NCI-H524 (cell line): ENCODE measurements around the gene HSPA1A.

ENCODE experiments used
- DNase-seq, 2 experiments: peaks; one replicate each; lab custom pipeline; 2025; lab: John Stamatoyannopoulos, UW

HSPA1A gene

DNA sequence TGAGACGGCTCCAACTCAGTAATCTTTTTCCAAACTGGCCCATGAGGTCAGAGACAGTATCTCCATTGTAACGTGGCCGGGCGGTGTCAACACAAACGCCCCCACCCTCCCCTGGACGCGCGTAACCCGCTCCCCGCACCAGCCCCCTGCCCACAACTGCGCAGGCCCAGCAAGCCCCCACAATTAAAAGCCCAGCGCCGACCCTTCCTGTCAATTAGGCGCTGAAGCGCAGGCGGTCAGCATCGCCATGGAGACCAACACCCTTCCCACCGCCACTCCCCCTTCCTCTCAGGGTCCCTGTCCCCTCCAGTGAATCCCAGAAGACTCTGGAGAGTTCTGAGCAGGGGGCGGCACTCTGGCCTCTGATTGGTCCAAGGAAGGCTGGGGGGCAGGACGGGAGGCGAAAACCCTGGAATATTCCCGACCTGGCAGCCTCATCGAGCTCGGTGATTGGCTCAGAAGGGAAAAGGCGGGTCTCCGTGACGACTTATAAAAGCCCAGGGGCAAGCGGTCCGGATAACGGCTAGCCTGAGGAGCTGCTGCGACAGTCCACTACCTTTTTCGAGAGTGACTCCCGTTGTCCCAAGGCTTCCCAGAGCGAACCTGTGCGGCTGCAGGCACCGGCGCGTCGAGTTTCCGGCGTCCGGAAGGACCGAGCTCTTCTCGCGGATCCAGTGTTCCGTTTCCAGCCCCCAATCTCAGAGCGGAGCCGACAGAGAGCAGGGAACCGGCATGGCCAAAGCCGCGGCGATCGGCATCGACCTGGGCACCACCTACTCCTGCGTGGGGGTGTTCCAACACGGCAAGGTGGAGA is at the start of gene HSPA1A, which contains the start of gene HSPA1L:
TSS of gene HSPA1A (plus strand) at position 519 of the 814 bp plus-strand sequence. CDS start at position 733, 214 bp downstream.
TSS of gene HSPA1L (minus strand) at position 259 of the 814 bp plus-strand sequence. CDS start 3,311 bp downstream, outside the sequence.
- DNase-seq: peak; percentile 97

DNA sequence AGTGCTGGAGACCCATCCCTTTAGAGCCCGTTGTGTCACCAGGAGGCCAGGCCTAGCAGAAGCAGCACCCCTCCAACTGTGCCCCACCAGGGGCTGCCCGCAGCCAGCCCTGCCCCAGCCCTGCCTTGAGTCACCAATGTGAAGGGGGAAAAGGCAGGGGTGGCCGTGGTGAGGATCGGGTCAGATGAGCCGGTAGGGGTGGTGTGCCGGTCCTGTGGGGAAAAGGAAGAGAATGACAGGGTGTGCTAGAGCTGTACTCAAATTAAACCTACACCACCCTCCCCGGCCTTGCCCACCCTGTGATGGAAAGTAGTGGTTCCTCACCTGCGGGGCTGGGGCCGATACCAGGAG is 49.8 kb upstream of the HSPA1A start:
- DNase-seq: no peak

DNA sequence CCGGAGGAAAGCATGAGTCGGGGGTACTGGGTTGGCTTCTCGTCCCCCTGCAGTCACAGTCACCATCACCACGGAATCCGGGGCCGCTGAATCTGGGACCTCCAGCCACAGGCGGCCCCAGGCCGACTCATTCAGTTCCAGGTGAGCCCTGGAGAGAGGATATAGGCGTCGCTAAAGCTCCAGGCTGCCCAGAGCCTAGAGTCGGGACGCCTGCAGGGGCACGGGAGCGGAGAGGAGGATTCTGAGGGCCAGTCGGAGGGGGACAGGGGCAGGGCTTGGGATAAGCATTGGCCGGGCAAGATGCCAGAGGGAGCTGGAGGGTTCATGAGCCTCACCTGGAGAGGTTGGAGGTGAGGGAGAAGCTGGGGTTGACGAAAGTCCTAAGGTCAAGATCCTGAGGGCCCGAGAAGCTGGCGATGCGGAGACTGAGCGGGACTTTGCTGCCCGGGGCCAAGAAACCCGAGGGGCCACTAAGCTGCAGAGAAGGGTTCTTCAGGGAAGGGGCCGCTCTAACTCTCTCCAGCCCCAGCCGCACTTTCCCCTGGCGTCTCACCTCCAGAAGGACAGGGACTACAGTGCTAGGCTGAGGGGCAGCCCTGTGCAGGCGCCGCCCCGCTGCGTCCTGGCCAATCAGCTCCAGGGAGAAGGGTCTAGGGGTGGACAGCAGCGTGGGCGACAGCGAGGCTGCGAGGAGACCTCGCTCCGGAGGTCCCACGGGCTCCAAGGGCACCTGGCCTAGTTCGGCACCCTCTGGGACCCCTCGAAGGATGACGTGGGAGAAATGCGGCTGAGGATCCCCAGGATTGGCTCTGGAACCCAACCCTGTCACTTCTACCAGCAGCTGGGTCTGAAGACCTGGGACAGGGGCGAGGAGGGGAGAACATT is 49.2 kb upstream of the HSPA1A start:
- DNase-seq: no peak

DNA sequence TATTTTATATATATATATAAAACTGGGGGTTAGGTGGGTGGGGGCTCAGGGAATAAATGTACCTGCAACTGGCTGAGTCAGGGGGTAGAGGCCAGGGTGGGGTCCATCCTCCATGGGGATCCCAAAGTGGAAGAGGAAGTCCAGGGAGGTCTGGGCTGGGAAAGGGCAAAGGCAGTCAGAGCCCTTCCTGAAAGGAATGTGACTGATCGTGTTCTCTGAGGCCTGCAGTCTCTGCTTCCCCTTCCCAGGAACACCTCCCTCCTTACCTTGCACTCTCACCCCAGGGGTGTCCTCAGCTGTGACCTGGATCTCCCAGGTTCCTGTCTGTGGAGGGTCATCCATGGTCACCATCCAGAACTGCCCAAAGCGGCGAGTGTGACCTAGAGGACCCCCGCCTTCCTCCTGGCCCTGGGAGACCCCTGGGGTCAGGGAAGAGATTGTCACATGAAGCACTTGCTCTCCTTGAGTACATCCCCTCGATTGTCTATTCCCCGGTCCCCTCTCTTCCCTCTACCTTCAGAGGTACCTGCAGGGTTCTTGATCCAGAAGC is 48.2 kb upstream of the HSPA1A start:
- no peak for DNase-seq

DNA sequence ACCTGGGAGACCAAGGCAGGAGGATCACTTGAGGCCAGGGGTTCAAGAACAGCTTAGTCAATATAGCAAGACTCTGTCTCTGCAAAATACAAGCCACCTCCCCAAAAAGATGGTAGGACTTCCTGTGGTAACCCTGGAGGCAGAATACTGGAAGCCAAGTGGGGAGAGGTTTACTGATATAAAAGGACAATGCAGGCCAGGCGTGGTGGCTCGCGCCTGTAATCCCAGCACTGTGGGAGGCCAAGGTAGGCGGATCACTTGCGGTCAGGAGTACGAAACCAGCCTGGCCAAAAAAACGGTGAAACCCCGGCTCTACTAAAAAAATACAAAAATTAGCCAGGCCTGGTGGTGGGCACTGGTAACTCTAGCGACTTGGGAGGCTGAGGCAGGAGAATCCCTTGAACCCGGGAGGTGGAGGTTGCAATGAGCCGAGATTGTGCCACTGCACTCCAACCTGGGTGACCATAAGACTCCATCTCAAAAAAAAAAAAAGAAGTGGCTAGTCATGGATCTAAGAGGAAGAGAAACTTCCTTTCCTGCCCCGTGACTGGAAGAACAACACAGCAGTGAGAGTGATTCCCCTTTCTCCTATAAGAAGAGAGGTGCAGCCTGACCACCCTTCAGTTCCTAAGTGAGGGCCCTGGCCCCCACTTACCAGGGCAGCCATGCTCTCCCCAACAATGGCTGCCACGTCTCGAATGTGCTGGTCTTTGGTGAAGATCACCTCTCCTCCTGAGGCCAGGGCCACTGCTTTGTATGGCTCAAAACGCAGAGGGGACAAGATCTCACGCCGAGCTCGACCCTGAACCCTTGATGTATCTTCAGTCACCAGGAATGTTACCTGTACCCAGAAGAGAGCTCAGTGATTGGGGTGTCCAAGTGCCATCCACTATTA is 46.7 kb upstream of the HSPA1A start:
- DNase-seq: no peak

DNA sequence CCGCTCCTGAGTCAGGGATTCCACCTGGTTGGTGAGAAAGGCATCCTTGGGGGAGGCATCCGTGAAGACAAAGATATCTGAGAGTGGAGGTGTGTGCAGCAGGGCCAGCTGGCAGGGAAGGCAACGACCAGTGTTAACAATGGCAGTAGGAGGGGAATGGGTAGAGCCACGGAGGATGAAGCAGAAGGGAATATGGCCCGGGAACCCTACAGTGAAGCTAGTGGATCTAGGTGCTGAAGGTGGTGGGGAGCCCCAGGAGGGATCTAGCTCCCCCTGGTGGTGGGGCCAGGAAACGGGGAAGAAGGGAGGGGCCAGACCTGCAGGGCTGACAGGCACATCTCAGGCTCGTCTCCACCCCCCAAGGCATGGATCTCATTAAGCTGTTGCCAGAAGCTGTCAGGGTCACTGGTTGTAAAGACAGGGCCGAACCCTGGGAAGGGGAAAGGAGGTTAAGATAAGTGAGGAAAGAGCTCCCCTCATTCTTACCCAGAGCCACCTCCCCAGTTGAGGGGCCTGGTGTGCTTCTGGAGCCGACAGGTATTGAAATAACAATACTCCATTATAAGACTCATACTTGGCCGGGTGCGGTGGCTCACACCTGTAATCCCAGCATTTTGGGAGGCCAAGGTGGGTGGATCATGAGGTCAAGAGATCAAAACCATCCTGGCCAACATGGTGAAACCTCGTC is 45.5 kb upstream of the HSPA1A start:
- DNase-seq: peak in 1 of 2 experiments; percentile 25

DNA sequence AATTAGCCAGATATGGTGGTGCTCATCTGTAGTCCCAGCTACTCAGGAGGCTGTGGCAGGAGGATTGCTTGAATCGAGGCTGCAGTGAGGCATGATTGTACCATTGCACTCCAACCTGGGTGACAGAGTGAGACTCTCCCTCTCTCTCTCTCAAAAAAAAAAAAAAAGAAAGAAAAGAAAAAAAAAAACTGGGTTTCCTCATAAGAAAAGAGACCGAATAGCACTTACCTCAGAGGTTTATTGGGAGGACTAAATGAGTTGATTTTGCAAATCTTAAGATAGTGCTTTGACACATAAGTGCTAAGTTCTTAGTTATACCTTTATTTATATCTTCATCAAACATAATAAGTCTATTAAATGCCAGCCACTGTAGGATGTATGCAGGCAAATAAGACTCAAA is 44.5 kb upstream of the HSPA1A start:
- no peak for DNase-seq

DNA sequence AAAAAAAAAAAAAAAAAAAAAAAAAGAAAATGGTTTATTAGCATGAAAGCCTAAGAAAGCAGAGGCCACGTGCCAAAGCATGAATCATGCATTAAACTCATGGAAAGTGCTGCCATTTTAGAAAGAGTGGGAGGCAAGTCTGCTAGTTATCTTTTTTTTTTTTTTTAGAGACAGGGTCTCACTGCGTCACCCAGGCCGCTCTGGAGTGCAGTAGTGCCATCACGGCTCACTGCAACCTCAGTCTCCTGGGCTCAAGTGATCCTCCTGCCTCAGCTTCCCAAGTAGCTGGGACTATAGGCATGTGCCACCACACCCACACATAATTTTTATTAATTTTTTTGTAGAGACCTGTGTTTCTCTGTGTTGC is 43.4 kb upstream of the HSPA1A start:
- DNase-seq: no peak

DNA sequence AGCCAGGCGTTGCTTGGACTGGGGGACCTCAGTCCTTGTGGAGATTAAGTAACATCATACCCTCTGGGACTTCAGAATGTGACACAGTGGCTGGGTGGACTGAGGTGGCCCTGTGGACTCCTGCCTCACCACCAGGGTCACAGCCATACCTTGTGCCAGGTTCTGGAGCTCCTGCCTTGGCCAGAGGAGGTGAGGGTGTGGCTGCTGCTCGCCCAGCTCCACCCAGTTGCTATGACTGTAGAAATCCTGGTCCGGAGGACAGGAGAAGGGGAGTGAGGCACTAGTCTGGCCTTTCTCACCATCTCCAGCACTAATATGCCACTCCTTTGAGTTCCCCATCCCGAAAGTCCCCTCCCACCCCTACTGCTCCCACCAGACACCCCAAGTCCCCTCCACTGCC is 40.2 kb upstream of the HSPA1A start:
- no peak for DNase-seq

DNA sequence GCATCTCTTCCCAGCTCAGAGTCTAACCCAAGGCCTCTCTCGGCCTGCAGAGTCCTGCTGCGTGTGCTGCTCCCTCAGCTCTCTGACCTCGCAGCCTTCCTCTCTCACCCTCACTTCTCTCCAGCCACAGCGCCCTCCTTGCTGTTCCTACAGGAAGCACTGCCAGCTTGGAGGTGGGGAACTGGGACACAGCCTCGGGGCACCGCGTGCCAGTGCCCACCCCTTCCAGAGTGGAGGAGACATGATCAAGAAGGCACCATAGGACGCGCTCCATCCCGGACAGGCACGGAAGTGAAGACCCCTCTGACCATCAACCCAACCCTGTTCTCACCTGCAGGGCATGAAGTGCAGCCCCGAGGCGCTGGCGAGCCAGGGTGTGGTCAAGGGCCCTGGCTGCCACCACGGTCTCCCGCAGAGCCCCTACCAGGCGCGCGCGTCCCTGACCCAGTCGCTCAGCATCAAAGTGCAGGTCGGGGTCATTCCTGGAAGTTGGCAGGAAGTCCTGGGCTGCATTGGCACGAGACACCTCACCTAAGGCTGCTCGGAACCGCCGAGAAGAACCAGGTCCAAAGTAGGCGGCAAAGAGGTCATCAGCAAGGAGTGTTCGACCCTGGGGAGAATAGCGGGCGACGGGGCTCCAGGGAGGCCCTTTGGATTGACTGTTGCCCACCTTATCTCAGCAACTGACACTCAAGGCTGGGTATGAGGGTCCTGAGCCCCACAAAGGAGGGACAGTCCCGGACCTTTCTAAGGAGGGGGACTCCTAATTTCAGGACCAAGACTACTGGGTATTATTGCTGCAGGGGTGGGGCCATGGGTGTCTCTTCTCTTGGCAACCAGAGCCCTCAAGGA is 39.5 kb upstream of the HSPA1A start:
- DNase-seq: no peak

DNA sequence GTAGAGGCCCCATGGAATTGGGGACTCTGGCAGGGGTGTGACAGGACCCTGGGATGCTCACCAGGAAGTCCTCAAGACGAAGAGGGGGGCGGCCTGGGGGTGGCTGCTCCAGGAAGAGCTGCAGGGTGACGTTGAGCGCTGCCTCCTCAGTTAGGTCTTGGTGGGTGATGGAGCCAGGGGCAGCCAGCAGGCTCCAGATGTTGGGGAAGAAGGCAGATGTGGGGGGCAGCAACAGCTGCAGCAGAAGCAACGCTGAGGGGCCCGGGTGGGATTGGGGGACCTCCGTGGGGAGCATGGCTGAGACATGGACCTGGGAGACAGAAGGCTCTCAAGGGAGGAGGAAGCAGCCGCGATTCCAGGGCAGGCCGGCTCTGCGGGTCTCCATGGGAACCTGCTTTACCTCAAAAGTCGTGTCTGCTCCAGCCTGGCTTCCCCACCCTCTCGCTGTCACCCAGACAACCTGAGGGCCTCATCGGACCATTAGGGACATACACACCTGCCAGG is 38.8 kb upstream of the HSPA1A start:
- no peak for DNase-seq

DNA sequence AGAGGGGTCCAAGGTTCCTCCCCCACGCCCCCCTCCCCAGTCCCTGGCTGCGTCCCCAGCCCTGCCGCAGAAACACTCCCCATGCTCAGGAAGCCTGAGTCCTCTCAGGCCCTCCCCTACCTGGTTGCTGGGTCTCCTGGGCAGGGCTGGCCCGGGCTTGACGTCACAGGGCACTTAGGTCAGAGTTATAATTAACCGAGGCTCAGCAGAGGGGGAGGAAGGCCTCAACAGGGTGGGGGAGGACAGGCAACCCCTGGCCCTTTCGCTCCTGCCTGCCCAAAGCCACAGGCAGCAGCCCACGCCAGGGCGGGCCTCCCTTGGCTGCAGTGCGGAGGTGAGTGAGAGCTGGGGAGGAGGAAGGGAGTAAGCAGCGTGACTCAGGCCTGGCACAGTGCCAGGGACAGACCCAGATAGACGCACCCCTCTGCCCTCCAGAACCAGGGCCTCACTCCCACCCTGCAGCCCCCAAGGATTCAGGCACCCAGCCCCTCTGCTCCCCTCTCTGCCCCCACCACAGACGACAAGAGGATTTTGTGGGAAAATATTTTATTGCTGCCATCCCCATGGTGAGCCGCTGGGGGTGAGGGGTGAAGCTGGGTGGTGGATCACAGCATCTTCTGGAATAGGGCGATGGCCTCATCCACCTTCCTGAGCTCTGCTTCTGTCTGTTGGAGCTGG is 38.2 kb upstream of the HSPA1A start, which contains the start of gene VWA7:
TSS of gene VWA7 (minus strand) at position 340 of the 678 bp plus-strand sequence. CDS start 549 bp downstream, outside the sequence.
- DNase-seq: peak in 1 of 2 experiments; percentile 31

DNA sequence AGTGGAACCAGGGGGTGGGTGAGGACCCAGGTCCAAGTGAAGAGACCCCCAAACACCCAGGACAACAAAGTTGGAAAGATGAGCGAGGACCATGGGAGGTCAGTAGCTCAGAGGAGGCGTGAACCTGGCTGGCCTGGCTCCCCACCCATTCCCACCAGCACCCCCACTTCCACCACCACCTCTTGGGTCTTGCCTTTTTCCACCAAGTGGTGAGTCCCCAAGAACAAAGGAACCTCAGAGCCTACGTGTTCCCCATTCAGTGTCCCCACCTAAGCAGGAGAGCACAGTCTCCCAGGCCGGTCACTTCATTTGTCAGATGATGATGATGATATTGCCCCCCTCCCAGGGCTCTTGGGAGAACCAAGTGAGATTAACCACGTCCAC is 37.7 kb upstream of the HSPA1A start:
- DNase-seq: no peak

DNA sequence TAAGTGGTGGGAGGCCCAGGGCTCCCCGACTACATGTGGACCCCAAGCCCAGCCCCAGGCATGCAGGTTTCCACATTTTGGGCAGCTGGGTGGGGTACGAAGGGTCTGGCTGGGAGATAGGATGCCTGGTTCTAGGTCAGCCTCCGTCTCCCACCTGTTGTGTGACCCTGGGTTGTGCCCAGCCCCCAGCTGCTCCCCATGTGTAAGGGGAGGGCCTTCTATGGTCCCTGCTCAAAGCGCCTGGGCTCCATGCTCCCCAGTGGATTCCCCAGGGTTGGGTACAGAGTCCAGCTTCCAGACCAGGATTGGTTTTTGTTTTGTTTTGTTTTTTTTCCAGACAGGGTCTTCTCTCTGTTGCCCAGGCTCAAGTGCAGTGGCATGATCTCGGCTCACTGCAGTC is 37.1 kb upstream of the HSPA1A start:
- DNase-seq: no peak

DNA sequence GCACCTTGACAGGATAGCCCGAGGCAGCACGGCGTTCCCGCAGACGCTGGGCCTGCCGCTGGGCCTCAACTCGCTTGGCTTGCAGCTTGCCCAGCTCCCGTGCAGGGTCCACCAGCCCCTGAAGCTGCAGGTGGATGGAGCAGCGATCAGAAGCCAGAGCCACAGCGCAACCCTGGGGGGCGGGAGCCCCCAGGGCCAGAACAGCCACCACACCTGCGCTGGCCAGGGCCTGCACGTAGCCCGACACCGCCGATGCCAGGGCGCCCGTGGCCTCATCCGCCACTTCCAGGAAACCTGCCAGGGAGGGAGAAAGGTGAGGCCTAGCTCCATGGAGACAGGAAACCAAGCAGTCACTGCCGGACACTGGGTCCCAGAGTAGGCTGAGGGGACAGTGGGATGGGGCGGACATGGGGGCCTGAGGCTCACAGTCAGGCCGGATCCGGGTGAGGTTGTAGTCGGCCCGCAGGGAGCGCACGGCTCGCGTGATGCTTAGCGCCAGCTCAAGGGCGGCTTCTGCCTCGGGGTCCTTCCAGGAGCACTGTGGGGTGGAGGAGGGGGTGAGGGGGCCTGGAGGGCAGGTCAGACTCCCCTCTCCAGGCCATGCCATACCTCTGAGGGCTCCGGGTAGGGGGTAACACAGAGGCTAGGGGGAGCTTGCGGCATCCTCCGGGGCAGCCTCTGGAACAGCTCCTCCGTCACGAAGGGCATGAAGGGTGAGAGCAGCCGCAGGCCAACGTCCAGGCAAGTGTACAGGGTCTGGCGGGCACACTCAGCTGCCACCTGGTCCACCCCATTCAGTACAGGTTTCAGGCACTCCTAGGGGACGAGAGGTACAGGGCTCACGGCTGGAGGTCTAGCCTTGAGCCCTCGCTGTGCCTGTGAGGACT is 36.1 kb upstream of the HSPA1A start:
- DNase-seq: no peak

DNA sequence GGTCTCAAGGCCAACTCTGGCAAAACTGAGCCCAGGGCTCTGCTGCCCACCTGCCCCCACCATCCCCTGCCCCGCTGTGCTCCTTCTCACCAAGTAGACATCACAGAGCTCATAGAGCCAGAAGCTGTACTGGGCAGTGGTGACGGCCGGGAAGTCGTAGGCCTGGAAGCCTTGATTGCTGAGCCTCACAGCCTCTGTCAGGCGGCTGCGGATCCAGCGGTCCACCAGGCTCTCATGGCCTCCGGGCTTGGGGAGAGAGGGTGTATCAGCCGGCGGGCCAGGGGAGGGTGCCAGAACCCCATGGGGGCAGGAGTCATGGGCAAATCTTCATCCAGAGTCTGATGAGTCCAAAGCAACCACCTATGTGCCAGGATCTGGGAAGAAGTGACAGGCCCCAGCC is 35.4 kb upstream of the HSPA1A start:
- no peak for DNase-seq

DNA sequence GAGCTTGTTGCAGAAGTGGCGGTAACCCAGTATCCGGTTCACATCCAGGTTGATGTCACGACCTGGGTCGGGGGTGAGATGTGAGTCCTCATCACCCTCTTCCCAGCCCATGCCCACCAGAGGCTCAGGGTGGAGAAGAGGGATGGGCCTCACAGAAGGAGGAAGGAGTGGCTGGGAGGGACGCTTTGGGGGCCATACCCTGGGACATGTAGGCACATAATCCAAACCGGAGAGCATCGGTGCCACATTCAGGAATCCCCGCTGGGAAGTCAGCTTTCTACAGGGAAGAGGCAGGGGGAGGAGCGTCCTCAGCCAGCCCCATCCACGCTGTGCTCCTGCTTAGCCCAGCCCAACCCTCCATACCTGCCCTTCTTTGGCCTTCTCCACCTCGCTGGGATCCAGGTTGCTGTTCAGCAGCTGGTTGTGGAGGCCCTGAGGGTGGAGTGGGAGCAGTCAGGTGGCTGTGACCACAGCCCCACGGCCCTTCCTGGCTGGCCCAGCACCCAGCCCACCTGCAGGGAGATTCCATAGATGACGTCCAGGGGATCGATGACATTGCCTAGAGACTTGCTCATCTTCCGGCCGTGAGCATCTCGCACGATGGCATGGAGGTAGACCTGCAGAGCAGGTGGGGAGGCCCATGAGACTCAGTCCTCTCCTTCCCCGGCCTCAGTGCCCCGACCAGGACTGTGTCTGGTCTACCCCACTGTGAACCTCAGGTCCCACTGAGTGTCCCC is 34.7 kb upstream of the HSPA1A start:
- no peak for DNase-seq
